HG03108 (cell line): ENCODE measurements around the gene ZFY.
"Not testable (repeated sequence)": the region's sequence is repeated elsewhere in the genome, so short reads cannot be mapped to it uniquely, and the experiment has no call there.

Experiments used
- ATAC-seq: cut with Tn5 transposase; IDR thresholded peaks from one replicate; pipeline ENCODE4 v1.9.1; 2021; ENCODE audit warnings: moderate library complexity; ENCODE audit not compliant: unreplicated experiment

The ZFY gene

DNA sequence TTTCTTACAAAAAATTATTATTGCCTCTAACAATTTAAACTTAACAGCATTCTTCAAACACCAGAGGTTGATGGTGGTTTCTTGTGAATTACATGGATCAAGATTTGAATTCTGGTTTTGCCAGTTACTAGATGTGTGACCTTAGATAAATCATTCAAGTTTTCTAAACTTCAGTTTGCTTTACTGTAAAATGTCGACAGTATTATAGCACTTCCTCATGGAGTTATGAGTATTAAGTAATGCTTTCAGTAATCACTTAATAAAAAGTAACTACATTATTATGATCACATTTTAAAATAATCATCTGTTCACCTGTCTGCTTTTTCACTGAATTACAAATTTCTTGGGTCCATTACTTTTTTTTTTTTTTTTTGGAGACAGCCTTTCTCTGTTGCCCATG is 37.5 kb downstream of the ZFY start:
- no peak for ATAC-seq

DNA sequence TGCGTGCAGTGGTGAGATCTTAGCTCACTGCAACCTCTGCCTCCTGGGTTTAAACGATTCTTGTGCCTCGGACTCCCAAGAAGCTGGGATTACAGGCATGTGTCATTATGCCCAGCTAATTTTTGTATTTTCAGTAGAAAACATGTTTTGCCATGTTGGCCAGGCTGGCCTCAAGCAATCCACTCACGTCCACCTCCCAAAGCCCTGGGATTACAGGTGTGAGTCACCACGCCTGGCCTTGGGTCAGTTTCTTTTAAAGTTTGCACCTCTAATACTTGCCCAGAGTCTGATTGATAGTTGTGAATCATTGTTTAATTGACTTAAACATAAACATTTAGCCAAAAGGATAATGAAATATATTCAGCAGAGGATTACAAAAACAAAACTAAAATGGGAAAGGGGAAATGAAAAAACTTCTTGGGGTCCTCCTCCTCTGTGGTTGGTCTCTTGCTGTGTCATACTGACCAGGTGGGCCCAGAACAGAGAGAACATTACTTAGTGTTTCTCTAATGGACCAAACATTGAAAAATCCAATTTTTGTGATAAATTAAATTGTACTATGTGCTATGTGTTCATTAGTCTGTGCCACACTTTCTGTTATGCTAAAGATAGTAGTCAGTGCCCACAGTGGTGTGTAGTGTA is 38.0 kb downstream of the ZFY start:
- no peak for ATAC-seq

DNA sequence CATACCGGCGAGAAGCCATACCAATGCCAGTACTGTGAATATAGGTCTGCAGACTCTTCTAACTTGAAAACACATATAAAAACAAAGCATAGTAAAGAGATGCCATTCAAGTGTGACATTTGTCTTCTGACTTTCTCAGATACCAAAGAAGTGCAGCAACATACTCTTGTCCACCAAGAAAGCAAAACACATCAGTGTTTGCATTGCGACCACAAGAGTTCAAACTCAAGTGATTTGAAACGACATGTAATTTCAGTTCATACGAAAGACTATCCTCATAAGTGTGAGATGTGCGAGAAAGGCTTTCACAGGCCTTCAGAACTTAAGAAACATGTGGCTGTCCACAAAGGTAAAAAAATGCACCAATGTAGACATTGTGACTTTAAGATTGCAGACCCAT is 44.1 kb downstream of the ZFY start:
- ATAC-seq: no peak

DNA sequence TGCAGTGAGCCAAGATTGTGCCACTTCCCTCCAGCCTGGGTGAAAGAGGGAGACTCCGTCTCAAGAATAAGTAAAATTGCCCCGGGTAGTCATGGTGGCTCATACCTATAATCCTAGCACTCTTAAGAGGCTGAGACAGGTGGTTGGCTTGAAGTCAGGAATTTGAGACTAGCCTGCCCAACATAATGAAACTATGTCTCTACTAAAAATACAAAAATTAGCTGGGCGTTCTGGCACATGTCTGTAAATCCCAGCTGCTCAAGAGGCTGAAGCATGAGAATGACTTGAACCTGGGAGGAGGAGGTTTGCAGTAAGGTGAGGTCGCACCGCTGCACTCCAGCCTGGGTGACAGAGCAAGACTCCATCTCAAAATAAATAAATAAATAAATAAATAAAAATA is 49.3 kb downstream of the ZFY start:
- no peak for ATAC-seq

DNA sequence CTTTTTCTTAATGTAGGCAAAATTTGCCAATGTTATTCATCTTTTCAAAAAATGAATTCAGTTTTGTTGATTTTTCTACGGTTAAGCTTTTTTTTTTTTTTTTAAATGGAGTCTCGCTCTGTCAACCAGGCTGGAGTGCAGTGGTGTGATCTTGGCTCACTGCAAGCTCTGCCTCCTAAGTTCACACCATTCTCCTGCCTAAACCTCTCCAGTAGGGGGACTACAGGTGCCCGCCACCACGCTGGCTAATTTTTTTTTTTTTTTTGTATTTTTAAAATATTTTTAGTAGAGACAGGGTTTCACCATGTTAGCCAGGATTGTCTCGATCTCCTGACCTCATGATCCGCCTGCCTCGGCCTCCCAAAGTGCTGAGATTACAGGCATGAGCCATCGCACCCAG is 52.0 kb downstream of the ZFY start:
- not testable (repeated sequence) for ATAC-seq

GRCh38 chrY:2997369-2997768 is 62.2 kb downstream of the ZFY start:
- ATAC-seq: not testable (repeated sequence)

GRCh38 chrY:3002190-3002589 is 67.0 kb downstream of the ZFY start:
- ATAC-seq: no peak

- no peak for ATAC-seq
These were observed 67.7 kb downstream of the ZFY start for GRCh38 chrY:3002680-3003515.

- ATAC-seq: no peak
These were observed 68.3 kb downstream of the ZFY start for GRCh38 chrY:3003516-3003830.

GRCh38 chrY:3003846-3004245 is 68.7 kb downstream of the ZFY start:
- ATAC-seq: no peak

DNA sequence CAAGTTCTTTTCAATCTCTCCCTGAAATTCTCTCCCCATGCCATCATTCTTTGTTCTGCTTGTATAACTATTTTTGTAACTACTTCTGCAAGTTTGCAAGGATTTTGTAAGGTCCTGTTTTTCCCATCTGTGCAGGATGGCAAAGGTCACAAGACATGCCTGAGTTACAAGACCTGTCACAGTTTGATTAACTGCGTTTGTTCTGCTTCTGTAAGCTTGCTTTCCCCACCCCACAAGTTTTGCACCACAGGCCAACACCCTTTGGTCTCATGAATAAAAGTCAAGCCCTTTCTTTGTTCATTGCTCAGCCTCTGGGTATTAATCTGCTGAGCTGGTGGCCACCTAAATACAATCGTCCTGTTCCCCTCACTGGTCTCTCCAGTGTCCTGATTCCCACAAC is 70.8 kb downstream of the ZFY start:
- ATAC-seq: not testable (repeated sequence)

GRCh38 chrY:3007967-3008366 is 72.8 kb downstream of the ZFY start:
- ATAC-seq: no peak

- no peak for ATAC-seq
These were observed 77.0 kb downstream of the ZFY start for GRCh38 chrY:3012226-3012625.

DNA sequence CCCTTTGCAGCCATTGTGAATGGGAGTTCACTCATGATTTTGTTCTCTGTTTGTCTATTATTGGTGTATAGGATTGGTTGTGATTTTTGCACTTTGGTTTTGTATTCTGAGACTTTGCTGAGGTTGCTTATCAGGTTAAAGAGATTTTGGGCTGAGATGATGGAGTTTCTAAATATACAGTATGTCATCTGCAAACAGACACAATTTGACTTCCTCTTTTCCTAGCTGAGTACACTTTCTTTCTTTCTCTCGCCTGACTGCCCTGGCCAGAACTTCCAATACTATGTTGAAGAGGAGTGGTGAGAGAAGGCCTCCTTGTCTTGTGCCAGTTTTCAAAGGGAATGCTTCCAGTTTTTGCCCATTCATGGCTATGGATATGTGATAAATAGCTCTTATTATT is 81.4 kb downstream of the ZFY start:
- ATAC-seq: no peak

- no peak for ATAC-seq
These were observed 83.4 kb downstream of the ZFY start for GRCh38 chrY:3018546-3018945.

- ATAC-seq: no peak
These were observed 84.4 kb downstream of the ZFY start for GRCh38 chrY:3019584-3019983.

- no peak for ATAC-seq
These were observed 86.0 kb downstream of the ZFY start for GRCh38 chrY:3021176-3021575.

- ATAC-seq: no peak
These were observed 88.4 kb downstream of the ZFY start for GRCh38 chrY:3023606-3024005.

DNA sequence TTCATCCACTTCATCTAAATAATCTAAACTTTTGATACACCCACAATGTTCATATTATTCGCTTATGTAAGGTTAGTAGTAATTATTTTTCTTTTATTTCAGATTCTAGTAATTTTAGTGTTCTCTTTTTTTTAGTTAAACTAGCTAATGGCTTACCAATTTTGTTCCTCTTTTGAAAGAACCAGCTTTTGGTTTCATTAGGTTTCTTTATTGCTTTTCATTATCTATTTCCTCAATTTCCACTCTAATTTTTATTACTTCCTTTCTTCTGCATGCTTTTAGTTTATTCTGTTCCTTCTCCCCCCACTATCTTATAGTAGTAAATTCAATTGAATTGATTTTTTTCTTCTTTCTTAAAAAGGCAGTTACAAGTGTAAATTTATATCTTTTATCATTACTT is 90.2 kb downstream of the ZFY start:
- ATAC-seq: no peak
